SKM-1 treated with dmso at 0.1 percent for 144 hours (cell line): ENCODE measurements around the gene COL5A1.

ENCODE experiments used
- DNase-seq: peaks from one replicate; lab custom pipeline; 2025; ENCODE audit not compliant: unreplicated experiment; lab: John Stamatoyannopoulos, UW

The COL5A1 gene

DNA sequence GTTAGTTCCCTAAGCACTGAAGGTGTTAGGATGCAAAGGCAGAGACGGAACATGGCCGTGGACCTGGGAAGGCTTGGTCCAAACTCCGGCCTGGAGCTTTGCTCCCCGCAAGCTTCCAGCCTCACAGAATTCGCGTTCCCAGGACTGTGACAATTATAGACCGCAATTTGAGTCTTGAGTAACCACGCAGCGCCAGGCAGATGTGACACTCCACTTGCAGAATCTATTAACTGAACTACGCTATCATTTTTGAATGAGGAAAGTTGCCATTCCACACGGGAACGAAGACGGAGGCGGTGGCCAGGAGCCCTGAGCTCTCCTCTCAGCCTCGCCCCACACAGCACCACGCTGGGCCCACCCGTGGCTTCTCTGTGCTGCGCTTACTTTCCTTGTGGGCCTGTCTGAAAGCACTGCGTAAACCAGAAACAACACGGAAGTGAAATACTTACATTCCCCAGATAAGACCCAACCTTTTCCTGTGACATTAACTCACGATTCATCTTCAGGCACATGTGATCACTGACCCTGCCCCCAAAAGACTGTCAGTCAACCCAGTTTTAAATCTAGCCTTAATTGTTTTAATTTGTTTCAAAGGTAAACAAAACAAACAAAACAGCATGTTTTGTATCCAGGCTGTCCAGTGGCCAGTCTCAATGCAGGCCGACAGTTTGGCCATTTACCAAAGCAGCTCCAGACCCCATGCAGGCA lies 16.1 kb upstream of the COL5A1 start:
- DNase-seq = no peak

GRCh38 chr9:134626069-134626423 lies 15.6 kb upstream of the COL5A1 start:
- no peak for DNase-seq

GRCh38 chr9:134626571-134627416 lies 14.8 kb upstream of the COL5A1 start:
- DNase-seq = no peak

DNA sequence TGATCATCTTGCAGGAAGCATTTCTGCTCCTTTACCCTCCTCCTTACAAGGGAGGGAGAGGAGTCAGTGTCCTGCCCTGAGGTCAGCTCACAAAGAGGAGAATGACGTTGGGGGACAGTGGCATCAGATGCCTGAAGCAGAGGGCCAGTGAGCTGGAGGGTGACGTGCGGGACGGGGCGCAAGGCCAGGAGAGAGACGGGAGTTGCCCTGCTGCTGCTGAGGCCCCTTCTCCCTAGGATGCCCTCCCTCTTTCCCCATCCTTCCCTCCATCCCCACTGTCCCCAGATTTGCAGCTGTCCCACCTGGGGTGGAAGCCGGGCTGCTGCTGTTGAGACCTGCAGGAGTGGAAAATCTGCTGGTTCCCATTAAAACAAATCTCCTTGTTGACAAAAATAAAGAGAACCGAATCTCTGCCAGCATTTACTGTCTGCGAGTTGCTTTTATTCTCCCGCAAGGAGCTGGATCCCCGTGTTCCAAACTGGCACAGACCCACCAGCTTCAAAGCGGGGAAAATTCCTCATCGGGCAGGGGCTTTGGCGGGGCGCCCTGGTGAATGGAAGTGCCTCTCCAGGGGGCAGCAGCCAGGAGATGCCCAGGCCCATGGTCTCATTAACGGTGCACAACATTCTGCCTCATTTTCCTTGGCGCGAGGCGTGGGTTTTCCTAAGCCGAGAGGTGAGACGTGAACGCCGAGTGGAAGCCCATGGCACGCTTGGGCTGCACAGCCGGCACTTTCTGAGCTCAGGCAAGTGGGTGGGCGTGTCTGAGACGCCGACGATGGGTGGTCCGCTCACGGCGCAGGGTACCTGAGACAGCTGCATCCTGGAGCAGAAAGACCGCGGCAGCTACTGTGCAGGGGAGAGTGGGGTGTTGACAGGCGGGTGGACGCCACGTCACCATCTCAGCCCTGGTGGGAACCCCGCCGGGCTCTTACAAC lies 13.9 kb upstream of the COL5A1 start:
- DNase-seq = no peak

DNA sequence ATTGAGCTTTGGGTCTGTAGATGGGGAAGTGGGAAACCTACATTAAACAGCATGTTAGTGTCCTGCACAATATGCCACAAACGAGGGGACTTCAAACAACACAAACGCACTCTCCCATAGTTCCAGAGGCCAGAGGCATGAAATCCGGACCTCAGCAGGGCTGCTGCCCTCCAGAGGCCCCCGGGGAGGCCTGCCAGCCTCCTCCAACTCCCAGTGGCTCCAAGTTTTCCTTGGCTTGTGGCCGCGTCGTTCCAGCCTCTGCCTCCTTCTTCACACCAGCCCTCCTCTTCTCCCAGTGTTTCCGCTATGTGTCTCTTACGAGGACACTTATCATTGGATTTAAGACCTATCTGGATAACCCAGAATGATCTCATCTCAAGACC lies 13.3 kb upstream of the COL5A1 start:
- no peak for DNase-seq

DNA sequence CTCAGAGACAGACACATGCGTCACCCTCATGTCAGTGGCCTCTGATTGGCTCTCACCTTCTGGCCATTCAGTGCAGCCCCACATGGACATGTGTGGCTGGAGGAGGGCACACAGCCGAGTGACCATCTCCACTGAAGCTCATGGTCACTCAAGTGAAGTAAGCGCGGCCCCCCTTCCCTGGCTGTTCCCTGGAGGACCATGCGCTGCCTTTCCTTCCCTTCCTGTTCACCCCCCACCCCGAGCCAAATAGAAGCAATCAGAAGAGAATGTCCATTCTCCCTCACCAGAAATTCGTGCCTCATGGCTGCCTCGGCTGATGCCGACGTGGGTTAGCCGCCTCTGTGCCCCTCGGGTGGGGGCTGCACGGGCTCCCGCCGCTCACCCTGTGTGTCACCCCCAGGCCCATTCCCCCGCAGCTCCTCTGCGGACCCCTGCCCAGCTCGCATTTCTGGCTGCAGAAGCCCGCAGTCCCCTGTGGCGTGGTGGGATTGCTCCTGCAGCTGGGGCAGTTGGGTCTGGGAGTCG lies 12.5 kb upstream of the COL5A1 start:
- no peak for DNase-seq

- no peak for DNase-seq
These were observed 11.8 kb upstream of the COL5A1 start for GRCh38 chr9:134629586-134630392.

DNA sequence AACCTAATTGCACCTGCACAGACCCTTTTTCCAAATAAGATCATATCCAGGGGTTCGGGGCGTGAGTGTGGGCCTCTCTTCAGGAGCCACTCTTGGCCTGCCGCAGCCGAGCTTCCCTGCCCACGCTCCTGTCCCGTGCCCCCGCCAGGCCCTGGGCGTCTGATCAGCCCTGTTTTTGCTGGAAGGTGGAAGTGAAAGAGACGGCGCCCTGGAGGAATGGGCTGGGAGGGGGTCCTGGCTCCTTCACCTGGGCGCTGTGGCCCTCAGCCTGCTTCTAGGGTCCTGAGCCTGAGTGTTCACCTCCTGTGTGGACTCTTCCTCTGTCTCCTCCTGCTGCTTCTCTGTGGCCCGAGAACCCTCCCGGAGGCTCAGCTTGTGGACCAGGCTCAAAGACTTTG lies 11.2 kb upstream of the COL5A1 start:
- DNase-seq = no peak

DNA sequence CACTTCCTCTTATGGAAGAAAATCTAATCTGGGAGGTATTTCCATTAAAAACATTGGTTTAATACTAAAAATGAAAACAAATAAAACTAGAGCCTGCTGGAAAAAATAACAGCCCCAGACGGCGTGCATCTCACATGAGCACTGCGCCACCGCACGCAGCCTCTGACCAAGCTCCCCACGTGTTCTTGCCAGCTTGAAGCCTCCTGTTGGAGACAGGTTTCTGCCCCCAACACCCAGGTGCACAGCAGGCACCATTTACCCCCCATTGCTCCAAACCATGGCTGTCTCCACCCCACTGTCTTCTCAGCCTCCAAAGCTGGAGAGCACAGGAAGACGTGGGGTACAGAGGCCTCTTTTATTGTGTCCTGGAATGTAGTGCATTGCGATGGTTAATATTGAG lies 10.7 kb upstream of the COL5A1 start:
- no peak for DNase-seq

DNA sequence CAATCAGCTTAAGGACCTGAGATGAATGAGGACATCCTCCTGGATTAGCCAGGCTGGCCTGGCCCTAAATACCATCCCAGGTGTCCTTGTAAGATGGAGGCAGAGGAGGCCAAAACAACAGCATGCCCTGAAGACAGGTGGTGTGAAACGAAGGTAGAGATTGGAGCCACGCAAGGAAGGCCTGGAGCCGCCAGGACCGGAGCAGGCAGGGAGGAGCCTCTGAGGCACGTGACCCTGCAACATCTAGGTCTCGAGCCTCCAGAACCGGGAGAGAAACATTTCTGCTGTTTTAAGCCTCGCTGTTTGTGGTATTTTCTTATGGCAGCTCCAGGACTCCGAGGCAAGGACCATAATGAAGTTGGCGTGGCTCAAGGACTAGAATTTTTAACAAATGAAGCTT lies 9.7 kb upstream of the COL5A1 start:
- no peak for DNase-seq

GRCh38 chr9:134632329-134632728 lies 9.3 kb upstream of the COL5A1 start:
- DNase-seq = no peak

- no peak for DNase-seq
These were observed 8.1 kb upstream of the COL5A1 start for GRCh38 chr9:134633362-134634142.

DNA sequence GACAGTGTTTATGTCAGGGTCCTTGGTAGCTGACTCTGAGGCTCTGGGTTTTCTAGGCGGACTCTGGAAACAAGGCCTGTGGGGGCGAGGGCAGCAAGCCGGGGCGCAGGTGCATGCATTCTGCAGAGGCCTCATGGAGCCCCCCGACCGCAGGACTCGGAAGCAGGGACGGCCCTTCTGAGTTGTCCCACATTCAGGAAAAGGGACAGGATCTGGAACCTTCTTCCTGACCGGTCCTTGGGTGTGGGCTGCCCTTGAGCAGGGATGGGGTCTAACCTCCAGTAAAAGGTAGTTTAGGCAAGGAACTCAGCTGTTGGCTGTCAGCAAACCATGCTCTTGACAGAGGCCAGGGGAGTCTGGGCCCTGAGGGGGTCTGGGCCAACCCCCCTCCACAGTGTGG lies 7.4 kb upstream of the COL5A1 start:
- DNase-seq = no peak

GRCh38 chr9:134634667-134635230 lies 6.9 kb upstream of the COL5A1 start:
- DNase-seq = no peak

DNA sequence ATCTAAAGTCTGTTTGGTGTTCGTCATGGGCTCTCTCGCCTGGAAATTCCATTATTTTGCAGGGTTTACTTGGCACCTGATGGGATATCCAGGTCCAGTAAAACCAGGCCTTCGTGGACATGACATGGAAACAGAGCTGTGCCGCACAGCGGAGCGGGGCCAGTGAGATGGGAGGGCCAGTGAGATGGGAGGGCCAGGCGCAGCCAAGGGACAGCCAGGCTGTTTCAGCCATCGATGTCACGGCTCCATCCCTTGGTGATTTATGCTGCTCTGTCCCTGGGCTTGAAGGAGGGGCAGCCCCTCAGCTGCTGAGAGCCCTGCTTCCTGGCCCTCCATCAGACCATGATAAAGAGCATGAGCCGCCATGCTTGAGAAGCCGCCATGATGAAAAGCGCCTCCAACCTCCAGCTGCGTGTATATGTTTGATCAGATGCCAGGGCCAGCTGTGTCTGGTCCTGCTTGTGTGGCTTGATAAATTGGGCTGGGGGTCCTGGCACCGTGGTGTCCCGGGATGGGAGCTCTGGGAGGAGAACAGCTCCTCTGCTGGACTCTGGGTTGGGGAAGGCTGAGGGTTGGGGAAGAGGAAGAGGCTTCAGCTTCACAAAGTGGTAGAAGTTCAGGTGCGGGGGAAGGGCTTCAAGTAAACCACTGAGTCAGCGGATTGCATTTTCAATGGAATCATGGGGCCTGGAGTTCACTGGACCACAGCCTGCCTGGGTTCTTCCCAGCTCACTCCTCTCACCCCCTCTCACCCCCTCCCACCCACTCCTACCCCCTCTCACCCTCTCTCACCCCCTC lies 6.1 kb upstream of the COL5A1 start:
- DNase-seq = no peak

- no peak for DNase-seq
These were observed 5.5 kb upstream of the COL5A1 start for GRCh38 chr9:134636149-134636507.

DNA sequence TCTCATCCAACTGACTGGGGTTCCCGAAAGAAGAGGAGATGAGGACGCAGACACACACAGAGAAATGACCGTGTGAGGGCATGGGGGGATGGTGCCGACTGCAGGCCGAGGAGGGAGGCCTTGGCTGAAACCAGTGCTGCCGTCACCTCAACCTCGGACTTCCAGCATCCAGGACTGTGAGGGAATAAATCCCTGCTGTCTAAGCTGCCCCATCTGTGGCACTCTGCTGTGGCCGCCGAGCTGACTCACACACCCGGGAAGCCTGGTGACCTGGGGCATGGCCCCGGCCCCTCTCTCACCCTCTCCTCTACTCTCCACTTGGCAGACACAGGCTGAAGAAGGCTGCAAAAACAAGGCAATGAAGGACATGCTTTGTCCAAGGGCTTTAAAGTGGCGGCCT lies 4.4 kb upstream of the COL5A1 start:
- DNase-seq = no peak

DNA sequence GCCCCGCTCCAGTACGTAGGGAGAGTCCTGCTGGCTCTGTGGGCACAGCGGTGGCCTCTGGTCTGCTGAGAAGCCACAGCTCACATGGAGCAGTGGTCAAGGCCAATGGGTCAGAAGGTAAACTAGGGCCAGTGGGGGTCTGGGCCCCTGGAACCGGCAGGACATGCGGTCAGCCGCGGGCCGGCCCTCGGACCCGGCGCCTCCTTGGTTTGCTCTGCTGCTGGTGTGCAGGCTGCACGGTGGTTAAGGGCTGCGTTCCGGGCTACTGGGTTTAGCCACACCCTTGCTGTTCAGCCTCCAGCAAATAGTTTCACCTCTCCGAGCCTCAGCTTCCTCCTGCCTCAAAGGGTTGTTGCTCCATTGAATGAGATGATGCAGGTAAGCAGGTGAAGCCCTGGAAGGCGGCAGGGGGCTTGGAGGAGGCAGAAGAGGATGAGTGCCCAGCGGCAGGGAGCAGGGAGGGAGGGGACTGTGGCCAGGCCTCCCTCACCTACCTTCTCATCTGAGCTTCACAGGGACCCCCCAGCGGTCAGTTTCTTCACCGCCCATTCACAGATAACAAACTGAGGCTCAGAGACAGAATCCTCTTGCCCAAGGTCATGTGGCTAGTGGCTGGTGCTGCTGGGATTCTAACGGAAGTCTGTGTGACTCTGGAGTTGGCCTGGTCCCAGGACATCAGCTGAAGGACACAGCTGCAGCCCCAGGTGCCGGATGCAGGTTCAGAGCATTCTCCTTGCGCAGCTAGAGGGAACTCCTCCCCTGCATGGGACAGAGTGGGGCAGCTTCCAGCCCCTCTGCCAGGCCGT lies 3.7 kb upstream of the COL5A1 start:
- no peak for DNase-seq
